CD4-positive, CD25-positive, alpha-beta regulatory T cell (primary cell): Measurements from ENCODE around the gene RPRD1B. TPM values are rescaled to one million over a fixed set of nuclear protein-coding genes. Genes with fewer than 3 reads are reported as not detected.
"Not testable (repeated sequence)": the region's sequence is repeated elsewhere in the genome, so short reads cannot be mapped to it uniquely, and the experiment has no call there.

Source experiments
- ATAC-seq, 2 donors: fragments of 150-1000 bp; cut with Tn5 transposase; one replicate each; pipeline ENCODE4 v1.10.0; 2021; ENCODE audit warnings: low read depth in 2 of 2, moderate number of reproducible peaks in 2 of 2, moderate library complexity in 1 of 2
- DNase-seq, 3 donors: peaks; one replicate each; pipeline versions ENCODE4 v3.0.0 to v3.0.0-alpha.2; 2012 to 2022; ENCODE audit warnings: mixed read lengths in 1 of 3
- H3K27ac ChIP-seq: one replicate; pipeline ENCODE4 v1.7.0; 2013; ENCODE audit warnings: mild to moderate bottlenecking, low read length; ENCODE audit not compliant: insufficient read depth, poor library complexity, severe bottlenecking
- H3K27me3 ChIP-seq: one replicate; pipeline ENCODE4 v1.7.0; 2013; ENCODE audit warnings: low read length; ENCODE audit not compliant: control insufficient read depth, insufficient read depth
- H3K36me3 ChIP-seq: one replicate; pipeline ENCODE4 v1.7.0; 2013; ENCODE audit warnings: mild to moderate bottlenecking, low read length, moderate library complexity; ENCODE audit not compliant: control insufficient read depth, insufficient read depth
- H3K4me1 ChIP-seq: 2 replicates; pipeline ENCODE4 v1.7.0; 2013; ENCODE audit warnings: mild to moderate bottlenecking, low read length; ENCODE audit not compliant: insufficient read depth, control insufficient read depth, poor library complexity, severe bottlenecking
- H3K4me3 ChIP-seq: one replicate; pipeline ENCODE4 v1.7.0; 2013; ENCODE audit warnings: low read depth, mild to moderate bottlenecking, low read length, moderate library complexity
- H3K9me3 ChIP-seq, 2 experiments: 1 replicate in 1 of 2; 2 replicates in 1 of 2; pipeline ENCODE4 v1.7.0; 2013; ENCODE audit warnings: low read length in 2 of 2, mild to moderate bottlenecking in 1 of 2, moderate library complexity in 1 of 2; ENCODE audit not compliant: control insufficient read depth in 2 of 2
- H3K27ac Mint-ChIP-seq, 3 donors: one replicate each; pipeline ENCODE4 v1.8.0; 2020 to 2022; ENCODE audit warnings: mild to moderate bottlenecking in 3 of 3, mixed read lengths in 3 of 3, moderate library complexity in 2 of 3
- H3K27me3 Mint-ChIP-seq: one replicate; pipeline ENCODE4 v1.8.0; 2022; ENCODE audit warnings: mild to moderate bottlenecking, mixed read lengths
- H3K36me3 Mint-ChIP-seq: one replicate; pipeline ENCODE4 v1.8.0; 2020; ENCODE audit warnings: mixed read lengths
- H3K4me1 Mint-ChIP-seq, 4 donors: one replicate each; pipeline ENCODE4 v1.8.0; 2020 to 2022; ENCODE audit warnings: mixed read lengths in 4 of 4, mild to moderate bottlenecking in 1 of 4
- H3K4me3 Mint-ChIP-seq, 4 donors: one replicate each; pipeline ENCODE4 v1.8.0; 2020 to 2022; ENCODE audit warnings: mild to moderate bottlenecking in 4 of 4, mixed read lengths in 4 of 4, moderate library complexity in 3 of 4
- H3K9me3 Mint-ChIP-seq, 7 donors: one replicate each; pipeline ENCODE4 v1.8.0; 2020 to 2022; ENCODE audit warnings: mixed read lengths in 7 of 7, mild to moderate bottlenecking in 3 of 7, moderate library complexity in 2 of 7
- polyA plus RNA-seq, 4 donors: library from polyadenylated mRNA; unstranded; fragments of 300-500 nt; fragmentation: Illumina TruSeq; gene quantifications; one replicate each; pipeline ENCODE4 v1.2.3, GENCODE V29; 2021
- total RNA-seq: library from RNA; stranded (reverse); gene quantifications from one replicate; pipeline ENCODE4 v1.2.3, GENCODE V29; 2022

Gene RPRD1B
- total and polyA plus RNA-seq, 5 donors from 2014 or later = 3.8 to 54.0 (median 4.4) TPM

DNA sequence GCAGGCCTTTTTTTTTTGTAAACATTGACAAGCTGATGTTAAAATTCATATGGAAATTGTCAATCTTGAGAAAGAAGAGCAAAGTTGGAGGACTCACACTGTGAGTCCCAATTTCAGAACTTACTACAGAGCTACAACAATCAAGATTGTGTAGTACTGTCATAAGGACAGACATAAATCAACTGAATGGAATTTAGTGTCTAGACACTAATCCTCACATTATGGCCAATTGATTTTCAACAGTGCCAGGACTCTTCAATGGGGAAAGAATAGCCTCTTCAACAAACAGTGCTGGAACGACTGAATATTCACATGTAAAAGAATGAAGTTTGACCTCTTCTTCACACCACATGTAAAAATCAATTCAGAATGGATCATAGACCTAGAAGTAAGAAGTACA is 70.7 kb downstream of the RPRD1B start:
- Histone ChIP-seq H3K4me3 (no peak overlapping the region), H3K27me3 (no peaks in the 10 kb centered on the region), H3K9me3 (no peaks in the 10 kb centered on the region), H3K4me1 (no peaks in the 10 kb centered on the region), H3K36me3 (no peaks in the 10 kb centered on the region), H3K27ac (no peak overlapping the region)
- H3K36me3 Mint-ChIP-seq = no peaks in the 10 kb centered on the region
- no peak overlapping the region for H3K27ac Mint-ChIP-seq
- no peak overlapping the region for H3K4me3 Mint-ChIP-seq
- ATAC-seq (no peak), DNase-seq (no peak)
- peaks cover 10% of the 10 kb centered on the region for H3K27me3 Mint-ChIP-seq
- peaks cover 0 to 10% (median 5%) of the 10 kb centered on the region in 7 donors for H3K9me3 Mint-ChIP-seq
- peaks cover 0 to 4% (median 0%) of the 10 kb centered on the region in 4 donors for H3K4me1 Mint-ChIP-seq

DNA sequence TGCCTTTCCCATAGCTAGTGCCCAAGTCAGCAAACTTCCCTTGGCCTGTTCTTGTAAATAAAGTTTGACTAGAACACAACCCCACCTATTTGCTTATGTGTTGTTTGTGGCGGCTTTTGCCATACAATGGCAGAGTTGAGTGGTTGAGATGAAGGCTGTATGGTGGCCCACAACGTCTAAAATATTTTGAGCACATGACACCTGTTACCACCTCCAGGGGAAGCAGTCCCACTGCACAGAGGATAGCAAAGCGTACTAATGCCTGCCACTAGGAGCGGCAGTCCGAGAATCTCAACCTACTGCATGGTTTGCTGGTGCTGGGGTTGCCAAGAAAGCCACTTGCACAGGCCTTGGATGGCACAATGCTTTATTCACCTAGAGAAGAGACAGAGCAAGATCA is 72.9 kb downstream of the RPRD1B start:
- no peaks in the 10 kb centered on the region for H3K9me3 ChIP-seq

DNA sequence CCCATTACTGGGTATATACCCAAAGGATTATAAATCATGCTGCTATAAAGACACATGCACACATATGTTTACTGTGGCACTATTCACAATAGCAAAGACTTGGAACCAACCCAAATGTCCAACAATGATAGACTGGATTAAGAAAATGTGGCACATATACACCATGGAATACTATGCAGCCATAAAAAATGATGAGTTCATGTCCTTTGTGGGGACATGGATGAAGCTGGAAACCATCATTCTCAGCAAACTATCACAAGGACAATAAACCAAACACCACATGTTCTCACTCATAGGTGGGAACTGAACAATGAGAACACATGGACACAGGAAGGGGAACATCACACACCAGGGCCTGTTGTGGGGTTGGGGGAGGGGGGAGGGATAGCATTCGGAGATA is 73.8 kb downstream of the RPRD1B start:
- H3K27ac Mint-ChIP-seq, H3K4me1 ChIP-seq: not testable (repeated sequence)

More for the DNA sequence above, 72.9 kb downstream of the RPRD1B start:
- no peak overlapping the region for H3K4me3 Mint-ChIP-seq
- Histone ChIP-seq H3K27me3 (no peaks in the 10 kb centered on the region), H3K4me1 (no peaks in the 10 kb centered on the region), H3K27ac (no peak overlapping the region), H3K36me3 (no peaks in the 10 kb centered on the region), H3K4me3 (no peak overlapping the region)
- peaks cover 0 to 3% (median 0%) of the 10 kb centered on the region in 7 donors for H3K9me3 Mint-ChIP-seq
- H3K36me3 Mint-ChIP-seq = no peaks in the 10 kb centered on the region
- H3K27me3 Mint-ChIP-seq = peaks cover 4% of the 10 kb centered on the region
- ATAC-seq (no peak), DNase-seq (no peak)
- peaks cover 0 to 4% (median 0%) of the 10 kb centered on the region in 4 donors for H3K4me1 Mint-ChIP-seq
- peak overlapping the region in 1 of 3 donors; percentile 21 for H3K27ac Mint-ChIP-seq

DNA sequence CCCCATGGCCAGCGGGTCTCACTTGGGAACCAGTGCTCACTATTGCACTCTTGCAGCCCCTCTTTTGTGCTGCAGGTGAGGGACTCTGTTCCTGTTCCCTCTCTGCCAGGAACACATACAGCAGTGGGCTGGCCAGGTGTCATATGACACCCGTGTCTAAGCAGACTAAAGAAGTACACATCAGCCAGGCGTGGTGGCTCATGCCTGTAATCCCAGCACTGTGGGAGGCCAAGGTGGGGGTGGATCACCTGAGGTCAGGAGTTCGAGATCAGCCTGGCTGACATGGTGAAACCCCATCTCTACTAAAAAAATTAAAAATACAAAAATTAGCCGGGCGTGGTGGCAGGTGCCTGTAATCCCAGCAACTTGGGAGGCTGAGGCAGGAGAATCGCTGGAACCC is 74.4 kb downstream of the RPRD1B start:
- H3K36me3 Mint-ChIP-seq = not testable (repeated sequence)

More for the DNA sequence above, 73.8 kb downstream of the RPRD1B start:
- H3K4me1 Mint-ChIP-seq, H3K36me3 ChIP-seq, ATAC-seq, H3K4me3 Mint-ChIP-seq, H3K9me3 Mint-ChIP-seq, H3K27ac ChIP-seq, H3K9me3 ChIP-seq, H3K27me3 Mint-ChIP-seq, DNase-seq, H3K36me3 Mint-ChIP-seq, H3K27me3 ChIP-seq, H3K4me3 ChIP-seq: not testable (repeated sequence)

DNA sequence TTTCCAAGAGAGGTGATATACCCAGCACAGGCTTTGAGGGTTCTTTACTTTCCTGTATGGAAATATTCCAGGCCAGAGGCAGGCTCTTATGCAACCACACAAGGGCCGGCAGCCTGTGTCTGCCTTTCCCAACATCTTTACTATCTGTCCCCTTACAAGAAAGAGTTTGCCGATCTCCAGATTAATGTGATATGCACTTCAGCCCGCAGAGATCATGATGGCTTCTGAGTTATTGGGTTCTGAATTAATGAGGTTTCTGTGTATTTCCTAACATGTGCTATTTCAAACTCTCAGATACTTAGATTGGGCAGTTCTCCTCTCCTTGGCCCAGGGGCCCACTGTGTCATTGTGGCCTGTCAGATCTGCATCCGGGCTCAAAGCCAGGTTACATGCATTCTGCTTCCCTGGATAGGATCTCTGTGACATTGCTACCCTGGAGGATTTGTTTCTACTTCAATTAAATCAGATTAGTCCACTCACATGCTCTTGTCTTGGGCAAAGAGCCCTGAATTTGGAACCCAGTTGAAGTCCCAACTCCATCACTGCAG is 75.0 kb downstream of the RPRD1B start:
- ATAC-seq = no peak
- Histone ChIP-seq H3K4me3 (no peak overlapping the region), H3K27ac (no peak overlapping the region), H3K36me3 (no peaks in the 10 kb centered on the region), H3K27me3 (no peaks in the 10 kb centered on the region), H3K9me3 (no peaks in the 10 kb centered on the region), H3K4me1 (no peaks in the 10 kb centered on the region)
- H3K9me3 Mint-ChIP-seq = peaks cover 0 to 3% (median 0%) of the 10 kb centered on the region in 7 donors
- H3K36me3 Mint-ChIP-seq = no peaks in the 10 kb centered on the region
- no peak overlapping the region for H3K4me3 Mint-ChIP-seq
- peaks cover 4% of the 10 kb centered on the region for H3K27me3 Mint-ChIP-seq
- no peak for DNase-seq
- no peak overlapping the region for H3K27ac Mint-ChIP-seq
- H3K4me1 Mint-ChIP-seq = no peaks in the 10 kb centered on the region

More for the DNA sequence above, 74.4 kb downstream of the RPRD1B start:
- not testable (repeated sequence) for ATAC-seq, DNase-seq, H3K27me3 ChIP-seq, H3K4me1 ChIP-seq, H3K36me3 ChIP-seq, H3K27ac ChIP-seq, H3K4me3 ChIP-seq, H3K27ac Mint-ChIP-seq, H3K4me3 Mint-ChIP-seq, H3K4me1 Mint-ChIP-seq, H3K9me3 ChIP-seq, H3K27me3 Mint-ChIP-seq, H3K9me3 Mint-ChIP-seq

DNA sequence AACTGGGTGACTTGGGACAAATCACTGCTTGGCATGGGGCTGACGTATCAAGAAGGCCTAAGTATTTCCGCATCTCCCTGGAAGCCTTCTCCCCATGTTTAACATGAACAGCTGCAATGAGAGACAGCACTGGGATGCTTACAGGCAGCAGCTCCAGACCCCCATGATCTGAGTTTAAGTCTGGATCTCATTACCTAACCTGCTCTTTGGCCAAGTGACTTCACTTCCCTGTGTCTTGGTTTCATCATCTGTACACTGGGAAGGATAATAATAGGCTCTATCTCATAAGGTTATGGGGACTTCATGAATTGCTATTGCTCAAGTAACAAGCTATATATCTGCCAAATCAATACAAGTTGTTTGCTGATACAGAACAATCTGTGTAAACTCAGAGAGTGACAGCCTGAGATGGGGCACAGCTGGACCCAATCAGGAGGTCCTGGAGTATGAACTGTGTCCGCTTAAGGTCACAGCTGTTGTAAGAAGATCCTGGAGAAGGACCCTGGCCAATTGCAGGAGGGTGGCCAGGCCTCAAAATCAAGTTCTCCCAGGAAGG is 75.5 kb downstream of the RPRD1B start:
- H3K4me3 Mint-ChIP-seq = no peak overlapping the region
- H3K4me1 ChIP-seq = no peaks in the 10 kb centered on the region
- DNase-seq (no peak), ATAC-seq (no peak)
- H3K4me1 Mint-ChIP-seq = no peaks in the 10 kb centered on the region
- H3K27ac ChIP-seq = no peak overlapping the region
- no peaks in the 10 kb centered on the region for H3K27me3 ChIP-seq
- no peak overlapping the region for H3K27ac Mint-ChIP-seq
- H3K27me3 Mint-ChIP-seq = peaks cover 4% of the 10 kb centered on the region
- H3K9me3 ChIP-seq = no peaks in the 10 kb centered on the region
- H3K4me3 ChIP-seq = no peak overlapping the region
- peaks cover 0 to 3% (median 0%) of the 10 kb centered on the region in 7 donors for H3K9me3 Mint-ChIP-seq
- no peaks in the 10 kb centered on the region for H3K36me3 ChIP-seq
- H3K36me3 Mint-ChIP-seq = no peaks in the 10 kb centered on the region

DNA sequence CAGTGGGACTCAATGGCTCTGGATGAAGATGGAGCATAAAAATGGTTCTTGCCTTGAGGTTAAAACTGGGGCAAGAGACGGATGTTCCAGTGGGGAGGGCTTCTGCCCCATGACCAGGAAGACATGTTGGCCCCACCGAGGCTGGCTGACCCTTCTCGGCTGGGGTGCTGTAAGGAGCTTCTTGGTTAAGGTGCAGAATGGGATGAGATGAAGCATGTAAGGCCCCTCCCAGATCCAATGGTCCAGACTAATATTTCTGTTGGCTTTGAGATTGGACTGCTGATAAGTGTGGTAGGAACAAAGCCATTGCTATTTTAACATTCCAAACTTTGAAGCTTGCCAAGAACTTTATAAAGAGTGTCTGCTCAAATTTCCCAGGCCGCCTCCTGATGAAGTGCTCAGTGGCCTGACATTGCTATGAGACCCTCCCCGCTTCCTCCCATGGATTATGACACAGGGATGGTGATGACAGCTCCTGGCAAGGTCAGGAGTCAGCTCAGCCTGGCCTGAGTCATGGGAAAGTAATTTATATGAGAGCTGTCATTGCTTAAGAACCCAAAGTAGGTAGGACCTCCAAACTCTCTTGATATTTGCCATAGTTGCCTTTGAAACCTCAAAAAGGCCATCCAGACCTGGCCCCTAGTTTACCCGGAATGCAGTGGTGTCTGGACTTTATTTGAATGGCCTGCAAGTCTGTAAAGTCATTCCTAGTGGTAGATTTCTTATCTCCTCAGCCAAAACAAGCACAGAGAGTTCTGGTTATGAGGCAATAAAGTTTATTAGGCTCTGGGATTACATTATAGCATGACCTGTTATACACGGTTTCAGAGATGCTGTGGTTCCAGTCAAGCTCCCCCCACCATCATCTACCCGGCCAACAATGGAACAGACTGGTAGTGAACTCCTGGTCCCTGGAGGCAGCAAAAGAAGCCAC is 76.3 kb downstream of the RPRD1B start:
- Mint-ChIP-seq H3K4me3 (no peak overlapping the region), H3K9me3 (peaks cover 0 to 2% (median 0%) of the 10 kb centered on the region in 7 donors), H3K36me3 (no peaks in the 10 kb centered on the region), H3K4me1 (no peaks in the 10 kb centered on the region), H3K27me3 (peaks cover 3% of the 10 kb centered on the region), H3K27ac (peak overlapping the region in 1 of 3 donors; percentile 61)
- H3K36me3 ChIP-seq = no peaks in the 10 kb centered on the region
- no peak for ATAC-seq
- no peak overlapping the region for H3K27ac ChIP-seq
- no peaks in the 10 kb centered on the region for H3K9me3 ChIP-seq
- H3K4me1 ChIP-seq = no peaks in the 10 kb centered on the region
- H3K4me3 ChIP-seq = no peak overlapping the region
- no peaks in the 10 kb centered on the region for H3K27me3 ChIP-seq
- DNase-seq = no peak
